Activated naive CD8-positive, alpha-beta T cell (primary cell): ENCODE measurements around the gene CRISPLD2.
"Not testable (repeated sequence)": the region's sequence is repeated elsewhere in the genome, so short reads cannot be mapped to it uniquely, and the experiment has no call there.

Experiments used
- H3K27ac Mint-ChIP-seq: one replicate; pipeline ENCODE4 v1.8.0; 2021; ENCODE audit warnings: mixed read lengths
- H3K27me3 Mint-ChIP-seq: one replicate; pipeline ENCODE4 v1.8.0; 2021; ENCODE audit warnings: mixed read lengths
- H3K36me3 Mint-ChIP-seq: one replicate; pipeline ENCODE4 v1.8.0; 2021; ENCODE audit warnings: mixed read lengths
- H3K4me1 Mint-ChIP-seq: one replicate; pipeline ENCODE4 v1.8.0; 2021; ENCODE audit warnings: low read depth, mixed read lengths
- H3K4me3 Mint-ChIP-seq: one replicate; pipeline ENCODE4 v1.8.0; 2021; ENCODE audit warnings: mild to moderate bottlenecking, mixed read lengths
- H3K9me3 Mint-ChIP-seq: one replicate; pipeline ENCODE4 v1.8.0; 2021; ENCODE audit warnings: low read depth, mixed read lengths

The CRISPLD2 gene

DNA sequence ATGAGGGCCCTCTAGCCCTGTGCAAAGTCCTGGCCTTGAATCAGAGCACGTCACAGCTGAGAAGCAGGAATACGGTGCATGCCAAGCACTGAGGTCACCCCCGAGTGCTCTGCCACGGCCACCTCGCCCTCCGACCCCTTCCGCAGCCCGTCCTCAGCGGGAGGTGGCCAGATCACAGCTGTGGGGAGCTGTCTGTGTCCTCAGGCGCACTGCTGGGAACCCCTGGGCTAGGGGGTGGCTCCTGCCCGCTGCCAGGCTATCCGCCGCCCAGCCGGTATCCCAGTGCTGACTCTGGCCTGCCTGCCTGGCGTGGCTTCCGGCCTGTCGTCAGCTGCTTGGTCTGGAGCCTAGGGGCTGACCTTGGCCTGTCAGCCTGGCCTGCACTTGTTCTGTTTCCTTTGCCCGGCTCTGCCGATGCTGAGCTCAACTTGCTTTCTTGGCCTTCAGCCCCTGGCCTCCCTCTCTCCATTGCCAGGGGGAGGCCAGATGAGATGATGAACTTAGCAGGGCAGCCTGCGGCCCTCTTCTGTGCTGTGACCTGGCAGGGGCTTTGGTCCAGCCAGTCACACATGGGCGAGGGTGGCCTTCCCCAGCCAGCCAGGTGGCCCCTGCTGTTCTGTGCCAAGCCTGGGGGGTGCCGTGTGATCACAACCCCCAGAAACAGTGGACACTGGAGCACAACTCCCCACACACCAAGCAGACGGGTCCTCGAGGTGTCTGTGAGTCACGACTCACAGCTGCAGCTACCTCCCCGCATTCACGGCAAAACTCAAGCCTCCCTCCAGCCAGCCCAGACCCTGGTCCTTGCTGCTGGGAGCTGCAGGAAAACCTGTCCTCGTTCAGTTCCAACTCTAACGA, 114.2 kb downstream of the CRISPLD2 start:
- Mint-ChIP-seq H3K27me3 (no peaks in the 10 kb centered on the region), H3K36me3 (no peaks in the 10 kb centered on the region), H3K9me3 (no peaks in the 10 kb centered on the region), H3K27ac (no peak overlapping the region), H3K4me1 (peaks cover 5% of the 10 kb centered on the region), H3K4me3 (no peak overlapping the region)

DNA sequence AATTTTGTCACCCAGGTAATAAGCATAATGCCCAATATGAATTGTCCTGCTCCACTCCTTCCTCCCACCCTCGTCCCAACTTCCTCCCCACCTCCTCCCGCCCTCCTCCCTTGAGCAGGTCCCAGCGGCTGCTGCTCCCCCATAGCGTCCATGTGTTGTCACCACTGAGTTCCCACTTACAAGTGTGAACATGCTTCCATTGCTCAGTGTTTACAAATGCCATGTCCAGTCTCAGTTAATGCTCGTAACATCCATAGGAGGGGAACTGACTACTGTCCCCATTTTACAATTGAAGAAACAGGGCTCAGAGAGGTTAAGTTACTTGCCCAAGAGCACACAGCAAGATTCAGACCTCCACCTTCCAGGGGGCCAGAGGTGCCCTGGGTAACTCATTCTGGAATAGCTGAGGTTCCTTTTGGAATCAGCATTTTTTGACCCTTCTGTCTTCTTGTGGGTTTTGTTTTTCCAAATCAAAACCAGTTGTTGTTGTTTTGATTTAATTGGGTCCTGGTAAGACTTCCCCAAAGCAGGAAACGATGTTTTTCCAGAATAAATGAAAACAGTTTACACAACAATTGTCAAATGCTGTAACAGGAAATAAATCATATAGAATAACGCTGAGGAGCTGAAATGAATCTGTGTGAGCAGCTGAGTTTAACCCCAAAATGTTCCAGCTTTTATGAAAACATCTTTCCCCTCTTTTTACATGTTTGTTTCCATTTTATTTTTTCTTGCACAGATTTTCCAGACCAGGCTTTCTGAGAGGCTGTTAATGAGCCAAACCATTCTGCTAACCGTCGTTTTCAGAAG, 117.6 kb downstream of the CRISPLD2 start:
- Mint-ChIP-seq H3K9me3 (no peaks in the 10 kb centered on the region), H3K27me3 (no peaks in the 10 kb centered on the region), H3K4me3 (no peak overlapping the region), H3K4me1 (no peaks in the 10 kb centered on the region), H3K27ac (no peak overlapping the region), H3K36me3 (no peaks in the 10 kb centered on the region)

GRCh38 chr16:84938616-84939015, 118.8 kb downstream of the CRISPLD2 start:
- not testable (repeated sequence) for H3K4me1 Mint-ChIP-seq, H3K4me3 Mint-ChIP-seq, H3K36me3 Mint-ChIP-seq, H3K27ac Mint-ChIP-seq, H3K9me3 Mint-ChIP-seq, H3K27me3 Mint-ChIP-seq

GRCh38 chr16:84940670-84941551, 121.1 kb downstream of the CRISPLD2 start:
- no peak overlapping the region for H3K27ac Mint-ChIP-seq
- H3K36me3 Mint-ChIP-seq: no peaks in the 10 kb centered on the region
- no peaks in the 10 kb centered on the region for H3K27me3 Mint-ChIP-seq
- H3K9me3 Mint-ChIP-seq: no peaks in the 10 kb centered on the region
- H3K4me3 Mint-ChIP-seq: no peak overlapping the region
- no peaks in the 10 kb centered on the region for H3K4me1 Mint-ChIP-seq

GRCh38 chr16:84941921-84942320, 122.1 kb downstream of the CRISPLD2 start:
- no peak overlapping the region for H3K4me3 Mint-ChIP-seq
- H3K27ac Mint-ChIP-seq: no peak overlapping the region
- no peaks in the 10 kb centered on the region for H3K9me3 Mint-ChIP-seq
- H3K27me3 Mint-ChIP-seq: no peaks in the 10 kb centered on the region
- H3K36me3 Mint-ChIP-seq: no peaks in the 10 kb centered on the region
- peaks cover 1% of the 10 kb centered on the region for H3K4me1 Mint-ChIP-seq

- peaks cover 1% of the 10 kb centered on the region for H3K4me1 Mint-ChIP-seq
- H3K36me3 Mint-ChIP-seq: no peaks in the 10 kb centered on the region
- no peaks in the 10 kb centered on the region for H3K9me3 Mint-ChIP-seq
- no peak overlapping the region for H3K27ac Mint-ChIP-seq
- H3K27me3 Mint-ChIP-seq: no peaks in the 10 kb centered on the region
- H3K4me3 Mint-ChIP-seq: no peak overlapping the region
Observed at GRCh38 chr16:84942786-84943185, 123.0 kb downstream of the CRISPLD2 start.

DNA sequence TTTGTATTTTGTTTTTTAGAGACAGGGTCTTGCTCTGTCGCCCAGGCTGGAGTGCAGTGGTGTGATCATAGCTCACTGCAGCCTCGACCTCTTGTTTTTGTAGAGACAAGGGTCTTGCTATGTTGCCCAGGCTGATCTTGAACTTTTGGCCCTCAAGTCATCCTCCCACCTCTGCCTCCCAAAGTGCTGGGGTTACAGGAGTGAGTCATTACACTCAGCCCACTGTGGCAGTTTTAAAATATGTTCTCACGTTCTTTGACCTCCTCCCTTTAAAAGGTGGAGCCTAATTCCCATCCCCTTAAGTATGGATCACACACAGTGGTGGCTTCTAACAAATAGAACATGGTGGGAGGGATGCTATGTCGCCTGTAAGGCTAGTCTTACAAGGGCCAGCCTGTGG, 123.8 kb downstream of the CRISPLD2 start:
- H3K27ac Mint-ChIP-seq: no peak overlapping the region

DNA sequence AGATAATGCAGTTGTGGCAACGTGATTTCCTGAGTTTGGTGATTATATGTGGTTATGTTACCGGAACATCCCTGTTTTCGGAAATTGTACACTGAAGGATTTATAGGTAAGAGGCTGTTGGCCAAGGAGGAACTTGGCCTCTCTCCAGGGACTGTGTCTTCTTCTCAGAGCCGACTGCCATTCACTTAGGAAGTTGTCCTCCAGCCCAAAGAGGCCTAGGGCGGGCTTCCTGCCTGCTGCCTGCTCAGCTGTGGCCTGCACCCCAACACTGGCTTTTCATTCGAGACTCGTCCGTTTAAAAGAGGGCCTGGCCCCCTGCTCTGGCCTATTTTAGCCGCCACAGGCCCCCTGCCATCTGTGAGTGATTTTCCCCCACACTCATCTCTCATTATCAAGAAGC, 127.2 kb downstream of the CRISPLD2 start:
- H3K4me3 Mint-ChIP-seq: no peak overlapping the region
- H3K27me3 Mint-ChIP-seq: no peaks in the 10 kb centered on the region
- no peaks in the 10 kb centered on the region for H3K36me3 Mint-ChIP-seq
- H3K4me1 Mint-ChIP-seq: peaks cover 5% of the 10 kb centered on the region
- no peak overlapping the region for H3K27ac Mint-ChIP-seq
- H3K9me3 Mint-ChIP-seq: no peaks in the 10 kb centered on the region

More for the DNA sequence above, 123.8 kb downstream of the CRISPLD2 start:
- Mint-ChIP-seq H3K9me3 (no peaks in the 10 kb centered on the region), H3K36me3 (no peaks in the 10 kb centered on the region), H3K4me3 (no peak overlapping the region), H3K27me3 (no peaks in the 10 kb centered on the region), H3K4me1 (peaks cover 5% of the 10 kb centered on the region)

DNA sequence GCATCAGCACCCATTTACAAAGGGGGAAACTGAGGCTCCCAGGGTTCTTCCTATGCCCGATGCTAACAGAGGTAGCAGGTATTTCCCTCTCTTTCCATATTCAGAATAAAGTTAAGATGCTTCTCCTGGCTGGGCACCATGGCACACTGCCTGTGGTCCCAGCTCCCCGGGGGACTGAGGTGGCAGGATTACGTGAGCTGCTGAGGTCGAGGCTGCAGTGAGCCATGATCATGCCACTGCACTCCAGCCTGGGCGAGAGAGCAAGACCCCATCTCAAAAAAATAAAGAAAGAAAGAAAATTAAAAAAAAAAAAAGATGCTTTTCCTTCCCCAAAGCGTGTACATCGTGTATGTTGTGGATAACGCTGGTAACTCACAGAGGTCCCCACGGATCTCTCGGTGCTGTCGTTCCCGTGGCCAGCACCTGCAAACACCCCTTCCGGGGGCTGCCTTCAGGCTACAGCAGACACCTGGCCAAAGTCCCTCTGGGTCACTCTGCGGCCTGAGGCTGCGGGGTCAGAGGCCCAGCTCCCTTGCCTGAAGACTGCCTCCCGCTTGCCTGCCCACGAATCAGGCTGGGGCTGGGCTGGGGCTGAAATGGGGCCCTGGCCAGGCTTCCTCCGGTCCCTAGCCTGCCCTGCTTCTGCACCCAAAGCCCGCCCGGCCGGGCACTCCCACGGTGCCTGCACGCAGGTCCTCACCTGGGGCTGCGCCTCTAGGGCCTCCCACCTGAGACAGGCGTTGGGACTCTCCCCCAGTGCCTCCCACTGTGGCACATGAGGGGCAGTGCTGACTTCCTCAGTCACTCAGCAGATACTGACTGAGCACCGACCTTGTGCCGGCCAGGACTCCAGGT, 128.4 kb downstream of the CRISPLD2 start:
- Mint-ChIP-seq H3K9me3 (no peaks in the 10 kb centered on the region), H3K36me3 (no peaks in the 10 kb centered on the region), H3K27ac (no peak overlapping the region), H3K4me1 (peaks cover 9% of the 10 kb centered on the region), H3K4me3 (no peak overlapping the region), H3K27me3 (no peaks in the 10 kb centered on the region)

DNA sequence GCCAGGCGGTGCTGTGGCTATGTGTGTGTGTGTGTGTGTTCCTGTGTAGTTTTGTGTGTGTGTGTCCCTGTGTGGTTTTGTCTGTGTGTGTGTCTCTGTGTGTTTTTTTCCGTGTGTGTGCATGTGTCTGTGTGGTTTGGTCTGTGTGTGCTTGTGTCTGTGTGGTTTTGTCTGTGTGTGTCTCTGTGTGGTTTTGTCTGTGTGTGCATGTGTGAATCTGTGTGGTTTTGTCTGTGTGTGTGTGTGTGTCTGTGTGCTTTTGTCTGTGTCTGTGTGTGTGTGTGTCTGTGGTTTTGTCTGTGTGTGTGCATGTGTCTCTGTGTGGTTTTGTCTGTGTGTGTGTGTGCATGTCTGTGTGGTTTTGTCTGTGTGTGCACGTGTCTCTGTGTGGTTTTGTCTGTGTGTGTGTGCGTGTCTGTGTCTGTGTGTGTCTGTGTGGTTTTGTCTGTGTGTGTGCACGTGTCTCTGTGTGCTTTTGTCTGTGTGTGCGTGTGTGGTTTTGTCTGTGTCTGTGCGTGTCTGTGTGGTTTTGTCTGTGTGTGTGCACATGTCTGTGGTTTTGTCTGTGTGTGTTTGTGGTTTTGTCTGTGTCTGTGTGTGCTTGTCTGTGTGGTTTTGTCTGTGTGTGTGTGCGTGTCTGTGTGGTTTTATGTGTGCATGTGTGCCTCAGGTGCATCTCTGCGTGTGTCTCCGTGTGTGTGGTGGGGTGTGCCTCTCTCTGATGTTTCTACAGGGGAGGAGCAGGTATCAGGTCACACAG, 129.2 kb downstream of the CRISPLD2 start:
- H3K9me3 Mint-ChIP-seq: no peaks in the 10 kb centered on the region
- no peaks in the 10 kb centered on the region for H3K27me3 Mint-ChIP-seq
- H3K4me1 Mint-ChIP-seq: peaks cover 9% of the 10 kb centered on the region
- no peak overlapping the region for H3K27ac Mint-ChIP-seq
- H3K4me3 Mint-ChIP-seq: no peak overlapping the region
- H3K36me3 Mint-ChIP-seq: no peaks in the 10 kb centered on the region

DNA sequence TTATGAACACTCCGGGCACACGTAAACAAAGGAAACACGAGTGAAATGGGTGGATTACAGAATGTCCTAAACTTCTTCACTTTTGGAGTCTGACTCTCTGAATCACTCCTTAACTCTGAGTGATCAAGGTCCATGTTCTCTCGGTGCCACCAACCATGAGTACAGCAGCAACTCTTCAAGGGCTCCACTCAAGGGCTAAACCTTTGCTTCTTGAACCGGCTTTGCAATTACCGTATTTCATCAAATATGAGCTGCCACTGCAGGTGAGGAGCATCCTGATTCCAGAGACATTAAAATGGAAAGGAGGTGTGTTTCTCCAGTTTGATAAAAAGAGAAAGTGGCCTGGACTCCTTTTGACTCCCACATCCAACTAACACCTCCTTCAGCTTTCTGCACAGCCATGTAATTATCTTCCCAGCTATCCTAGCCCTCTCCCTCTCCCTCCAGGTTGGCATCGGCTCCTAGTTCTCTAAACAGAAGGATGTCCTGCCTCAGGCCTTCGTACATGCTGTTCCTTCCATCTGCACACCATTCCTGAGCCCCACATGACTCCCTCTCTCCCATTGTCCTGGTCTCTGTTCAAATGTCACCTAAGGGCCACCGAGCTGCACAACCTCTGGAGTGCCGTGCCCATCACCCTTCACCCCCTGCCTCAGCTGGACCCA, 130.1 kb downstream of the CRISPLD2 start:
- H3K4me3 Mint-ChIP-seq: no peak overlapping the region

DNA sequence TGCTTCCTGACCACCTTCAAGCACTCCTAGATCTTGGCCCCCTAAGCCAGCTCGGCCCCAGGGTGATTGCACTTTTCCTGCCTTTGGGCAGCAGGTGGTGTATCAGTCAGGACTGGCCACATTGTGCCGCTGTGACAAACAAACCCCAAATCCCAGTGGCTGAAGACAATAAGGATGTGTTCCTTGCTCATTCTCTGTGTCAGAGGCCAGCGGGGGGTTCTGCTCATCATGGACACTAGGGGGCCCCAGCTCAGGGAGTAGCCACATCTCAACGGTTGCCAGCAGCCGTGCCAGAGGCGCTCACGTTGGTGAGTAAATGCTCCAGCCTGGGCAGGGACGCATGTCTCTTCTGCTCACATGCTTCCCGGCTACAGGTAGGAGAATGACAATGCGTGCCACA, 131.1 kb downstream of the CRISPLD2 start:
- Mint-ChIP-seq H3K4me3 (no peak overlapping the region), H3K9me3 (no peaks in the 10 kb centered on the region), H3K27me3 (no peaks in the 10 kb centered on the region), H3K36me3 (no peaks in the 10 kb centered on the region), H3K27ac (no peak overlapping the region), H3K4me1 (peaks cover 9% of the 10 kb centered on the region)

More for the DNA sequence above, 130.1 kb downstream of the CRISPLD2 start:
- H3K9me3 Mint-ChIP-seq: no peaks in the 10 kb centered on the region
- H3K4me1 Mint-ChIP-seq: peaks cover 9% of the 10 kb centered on the region
- no peaks in the 10 kb centered on the region for H3K27me3 Mint-ChIP-seq
- no peak overlapping the region for H3K27ac Mint-ChIP-seq
- H3K36me3 Mint-ChIP-seq: no peaks in the 10 kb centered on the region
